Measurements from ENCODE around the gene DYNLT2. TPM values are rescaled to one million over a fixed set of nuclear protein-coding genes. Genes with fewer than 3 reads are reported as not detected.

DYNLT2 gene
- total and polyA plus RNA-seq, 7 donors = 0.46 to 2.2 (median 1.9) TPM

- TF ChIP-seq CTCF (IDR thresholded peaks at IDR 0.05) (no peak), POLR2AphosphoS5 (IDR thresholded peaks at IDR 0.05) (no peak), POLR2A (IDR thresholded peaks at IDR 0.05) (no peak), EP300 (IDR thresholded peaks at IDR 0.05) (no peak)
- intact Hi-C loops (cut with DNase I) = no loop called here
- no peak overlapping the region for H3K27ac ChIP-seq
These were observed 47.5 kb upstream of the DYNLT2 start for GRCh38 chr6:169798764-169799473.

DNA sequence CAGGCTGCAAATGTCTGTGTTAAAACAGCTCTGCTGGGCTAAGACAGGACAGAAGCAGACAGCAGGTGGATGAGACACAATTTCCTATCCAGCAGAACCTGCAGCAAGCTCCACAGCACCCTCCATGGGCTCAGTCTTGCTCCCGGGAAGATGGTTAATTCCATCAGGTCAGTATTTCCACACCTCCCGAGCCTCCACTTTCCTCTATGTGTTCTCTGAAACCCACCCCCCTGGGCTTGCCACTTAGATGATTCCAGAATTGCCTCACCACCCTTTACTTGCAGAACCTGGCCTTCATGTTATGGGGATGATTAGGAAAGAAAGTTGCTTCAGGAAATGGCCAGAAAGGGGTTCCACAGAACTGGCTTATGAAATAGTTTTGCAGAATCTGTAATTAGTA lies 43.8 kb upstream of the DYNLT2 start:
- peaks cover 0 to 7% (median 6%) of the 10 kb centered on the region in 4 donors for H3K4me1 ChIP-seq
- H3K4me3 ChIP-seq = no peak overlapping the region
- TF ChIP-seq POLR2A (IDR thresholded peaks at IDR 0.05) = no peak
- no peak for TF ChIP-seq EP300 (IDR thresholded peaks at IDR 0.05)
- no peak for TF ChIP-seq POLR2AphosphoS5 (IDR thresholded peaks at IDR 0.05)
- no peak for TF ChIP-seq CTCF (IDR thresholded peaks at IDR 0.05)
- H3K9me3 ChIP-seq = no peaks in the 10 kb centered on the region
- H3K36me3 ChIP-seq = no peaks in the 10 kb centered on the region
- DNase-seq = no peak
- no peaks in the 10 kb centered on the region for H3K27me3 ChIP-seq
- intact Hi-C loops (cut with DNase I) = no loop called here
- no peak overlapping the region for H3K27ac ChIP-seq
- WGBS, 2 donors = 70 to 75% methylated on average over 2 of the region's 2 CpGs

More at GRCh38 chr6:169798764-169799473, 47.5 kb upstream of the DYNLT2 start:
- no peak overlapping the region for H3K4me3 ChIP-seq
- no peak for DNase-seq
- no peaks in the 10 kb centered on the region for H3K36me3 ChIP-seq
- WGBS, 2 donors = 89 to 92% methylated on average over 10 of the region's 10 CpGs
- peaks cover 0 to under 1% (median 0%) of the 10 kb centered on the region in 3 donors for H3K27me3 ChIP-seq
- peaks cover 0 to 9% (median 0%) of the 10 kb centered on the region in 4 donors for H3K4me1 ChIP-seq
- no peaks in the 10 kb centered on the region for H3K9me3 ChIP-seq

DNA sequence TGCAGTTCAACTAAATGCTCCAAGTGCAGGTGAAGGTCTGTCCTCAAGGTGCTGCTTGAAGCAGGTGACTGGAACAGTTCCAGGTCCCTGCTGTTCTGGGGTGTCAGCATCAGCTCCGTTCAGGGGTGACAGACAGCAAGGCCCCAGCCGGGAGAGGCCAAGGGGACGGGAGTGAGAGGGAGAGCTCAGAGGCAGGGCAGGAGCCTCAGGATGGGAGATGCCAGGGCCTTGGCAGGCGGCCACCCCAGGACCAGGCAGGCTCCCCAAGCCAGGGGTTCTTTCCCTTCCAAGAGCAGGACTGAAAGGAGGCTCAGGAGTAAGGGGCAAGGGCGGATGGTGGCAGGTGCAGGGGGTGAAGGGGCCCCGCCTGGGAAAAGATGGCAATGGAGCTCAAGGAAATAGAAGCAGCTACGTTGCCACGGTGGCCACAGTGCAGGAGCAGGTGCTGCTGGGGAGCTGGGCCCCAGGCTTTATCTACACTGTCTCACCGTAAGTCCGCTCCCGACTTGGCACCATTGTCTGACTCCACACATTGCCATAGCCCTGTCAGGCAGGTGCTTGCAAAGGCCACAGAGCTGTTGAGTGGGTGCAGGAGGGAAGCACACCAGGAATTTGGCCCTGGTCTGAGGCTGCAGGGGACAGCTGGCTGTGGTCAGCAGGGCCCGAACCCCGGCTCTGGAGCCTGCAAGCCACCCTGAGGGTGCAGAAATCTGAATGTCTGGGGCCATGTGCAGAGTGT lies 43.1 kb upstream of the DYNLT2 start:
- H3K4me1 ChIP-seq = peaks cover 0 to 12% (median 10%) of the 10 kb centered on the region in 4 donors
- intact Hi-C loops (cut with DNase I) = loop anchor here (5.0 kb wide), 1 partner anchor 498 kb away; the partner anchor contains the start of gene DLL1
- H3K9me3 ChIP-seq = no peaks in the 10 kb centered on the region
- 30 to 71% methylated on average over 13 of the region's 13 CpGs for WGBS, 2 donors
- no peaks in the 10 kb centered on the region for H3K27me3 ChIP-seq
- H3K4me3 ChIP-seq = no peak overlapping the region
- TF ChIP-seq POLR2AphosphoS5 (IDR thresholded peaks at IDR 0.05) = no peak
- TF ChIP-seq CTCF (IDR thresholded peaks at IDR 0.05) = no peak
- no peak for TF ChIP-seq POLR2A (IDR thresholded peaks at IDR 0.05)
- no peak for TF ChIP-seq EP300 (IDR thresholded peaks at IDR 0.05)
- H3K27ac ChIP-seq = no peak overlapping the region
- no peak for DNase-seq
- no peaks in the 10 kb centered on the region for H3K36me3 ChIP-seq

- H3K4me1 ChIP-seq = peaks cover 0 to 15% (median 11%) of the 10 kb centered on the region in 4 donors
- WGBS, 2 donors = 85 to 93% methylated on average over 10 of the region's 10 CpGs
- no peaks in the 10 kb centered on the region for H3K27me3 ChIP-seq
- H3K4me3 ChIP-seq = no peak overlapping the region
- no peak overlapping the region for H3K27ac ChIP-seq
- DNase-seq = no peak
- intact Hi-C loops (cut with DNase I) = loop anchor here (5.0 kb wide), 1 partner anchor 499 kb away; the partner anchor contains the start of gene DLL1
- TF ChIP-seq CTCF (IDR thresholded peaks at IDR 0.05) (no peak), EP300 (IDR thresholded peaks at IDR 0.05) (no peak), POLR2A (IDR thresholded peaks at IDR 0.05) (no peak), POLR2AphosphoS5 (IDR thresholded peaks at IDR 0.05) (no peak)
- no peaks in the 10 kb centered on the region for H3K9me3 ChIP-seq
- H3K36me3 ChIP-seq = no peaks in the 10 kb centered on the region
These were observed 42.0 kb upstream of the DYNLT2 start for GRCh38 chr6:169793408-169793807.
